IPS DF 19.7 (cell line): ENCODE results near the gene TMPRSS4.
A peak's percentile ranks its signal among the peaks of the same experiment; 100 is the strongest.

ENCODE experiments used
- DNase-seq: peaks from one replicate; pipeline ENCODE4 v3.0.0-alpha.2; 2013; ENCODE audit warnings: low read depth, low spot score

The TMPRSS4 gene, protein sequence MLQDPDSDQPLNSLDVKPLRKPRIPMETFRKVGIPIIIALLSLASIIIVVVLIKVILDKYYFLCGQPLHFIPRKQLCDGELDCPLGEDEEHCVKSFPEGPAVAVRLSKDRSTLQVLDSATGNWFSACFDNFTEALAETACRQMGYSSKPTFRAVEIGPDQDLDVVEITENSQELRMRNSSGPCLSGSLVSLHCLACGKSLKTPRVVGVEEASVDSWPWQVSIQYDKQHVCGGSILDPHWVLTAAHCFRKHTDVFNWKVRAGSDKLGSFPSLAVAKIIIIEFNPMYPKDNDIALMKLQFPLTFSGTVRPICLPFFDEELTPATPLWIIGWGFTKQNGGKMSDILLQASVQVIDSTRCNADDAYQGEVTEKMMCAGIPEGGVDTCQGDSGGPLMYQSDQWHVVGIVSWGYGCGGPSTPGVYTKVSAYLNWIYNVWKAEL

DNA sequence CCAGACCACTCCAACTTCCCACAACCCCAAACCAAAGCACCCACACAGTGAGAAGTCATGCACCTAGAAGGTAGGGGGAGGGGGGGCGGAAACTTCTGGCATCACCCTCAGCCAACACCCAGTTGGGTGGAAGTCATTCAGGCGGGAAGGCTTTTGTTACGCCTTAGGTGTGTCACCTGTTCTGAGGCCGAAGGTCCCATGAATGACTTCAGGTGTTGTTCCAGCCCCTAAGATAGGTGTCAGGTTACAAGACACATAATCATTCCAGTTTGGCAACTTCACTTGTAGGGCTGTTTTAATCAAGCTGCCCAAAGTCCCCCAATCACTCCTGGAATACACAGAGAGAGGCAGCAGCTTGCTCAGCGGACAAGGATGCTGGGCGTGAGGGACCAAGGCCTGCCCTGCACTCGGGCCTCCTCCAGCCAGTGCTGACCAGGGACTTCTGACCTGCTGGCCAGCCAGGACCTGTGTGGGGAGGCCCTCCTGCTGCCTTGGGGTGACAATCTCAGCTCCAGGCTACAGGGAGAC lies at the start of gene TMPRSS4:
Gene TMPRSS4 (plus strand): TSS at position 325 of the 528 bp plus-strand sequence. CDS start 225 bp downstream, outside the sequence.
- peak; percentile 50 for DNase-seq

DNA sequence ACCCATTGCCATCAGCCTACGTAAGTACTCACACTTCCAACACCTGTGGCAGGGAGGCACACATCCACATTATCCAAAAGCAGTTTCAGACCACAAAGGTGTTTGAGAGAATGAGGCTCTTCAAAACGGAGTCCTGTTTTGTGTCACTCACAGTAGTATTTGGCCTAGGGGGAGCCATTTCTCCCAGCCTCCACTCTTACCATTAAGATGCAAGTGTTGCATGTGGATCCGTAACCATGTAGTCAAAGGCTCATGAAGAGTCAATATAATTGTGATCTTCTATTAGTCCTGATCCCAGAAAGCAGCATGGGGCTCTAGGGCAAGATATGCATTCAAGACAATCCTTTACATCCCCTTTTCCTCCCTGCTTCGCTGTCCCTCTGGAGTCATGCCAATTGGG lies 49.2 kb upstream of the TMPRSS4 start:
- no peak for DNase-seq

DNA sequence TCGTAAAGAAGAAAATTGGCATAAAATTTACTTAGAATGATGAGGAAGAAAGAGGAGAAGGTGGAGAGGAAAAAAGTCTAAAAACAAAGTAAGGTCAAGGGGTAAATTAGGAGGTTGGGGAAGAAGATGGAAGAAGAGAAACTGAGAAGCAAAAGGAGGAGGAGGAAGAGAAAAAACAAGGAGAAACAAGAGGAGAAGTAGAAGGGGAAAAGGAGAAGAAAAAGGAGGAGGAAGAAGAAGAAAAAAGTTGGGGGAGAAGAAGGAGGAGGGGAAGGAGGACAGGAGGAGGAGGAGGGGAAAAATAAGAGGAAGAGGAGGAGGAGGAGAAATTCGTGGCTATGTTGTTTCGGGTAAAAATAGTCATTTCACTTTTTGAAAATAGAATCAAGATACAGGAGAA lies 48.3 kb upstream of the TMPRSS4 start:
- DNase-seq: no peak

DNA sequence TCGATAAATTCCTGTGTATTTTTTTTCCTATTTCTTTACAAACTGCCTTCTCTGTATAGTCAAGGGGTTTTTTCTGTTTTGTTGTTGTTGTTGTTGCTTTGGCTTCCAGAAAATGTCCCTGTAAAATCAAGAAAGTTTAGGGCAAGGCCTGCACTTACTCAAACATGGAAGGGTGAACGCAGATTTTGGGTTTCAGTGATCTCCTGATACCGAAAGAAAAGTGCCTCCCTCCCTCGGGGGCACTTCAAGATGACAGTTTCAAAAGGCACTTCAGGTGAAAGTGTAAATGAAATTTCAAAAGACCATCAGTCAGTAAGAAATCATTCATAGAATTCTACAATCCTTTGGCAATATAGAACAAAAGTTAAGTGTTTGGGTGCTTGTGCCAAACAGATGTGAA lies 43.4 kb upstream of the TMPRSS4 start:
- no peak for DNase-seq

DNA sequence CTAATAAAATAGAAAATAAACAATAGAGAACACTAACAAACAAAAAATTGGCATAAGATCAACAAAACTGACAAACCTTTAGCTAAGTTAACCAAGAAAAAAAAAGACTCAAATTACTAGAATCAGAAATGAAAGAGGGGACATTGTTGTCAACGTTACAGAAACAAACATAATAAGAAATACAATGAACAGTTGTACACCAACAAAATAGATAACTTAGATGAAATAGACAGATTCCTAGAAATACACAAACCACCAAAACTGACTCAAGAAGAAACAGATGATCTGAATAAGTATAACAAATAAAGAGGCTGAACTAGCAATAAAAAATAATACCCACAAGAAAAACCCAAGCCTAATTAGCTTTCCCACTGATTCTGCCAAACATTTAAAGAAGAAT lies 34.7 kb upstream of the TMPRSS4 start:
- DNase-seq: no peak

DNA sequence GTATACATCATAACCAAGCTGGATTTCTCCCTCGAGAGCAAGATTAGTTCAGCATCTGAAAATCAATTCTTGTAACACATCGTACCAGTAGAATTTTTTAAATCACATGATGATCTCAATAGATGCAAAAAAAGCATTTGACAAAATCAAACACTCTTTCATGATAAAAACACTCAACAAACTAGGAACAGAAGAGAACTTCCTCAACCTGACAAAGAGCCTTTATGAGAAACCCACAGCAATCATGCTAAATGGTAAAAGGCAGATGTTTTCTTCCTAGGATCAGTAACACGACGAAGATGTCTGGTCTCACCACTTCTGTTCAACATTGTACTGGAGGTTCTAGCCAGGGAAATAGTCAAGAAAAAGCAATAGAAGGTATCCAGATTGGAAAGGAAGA lies 34.1 kb upstream of the TMPRSS4 start:
- no peak for DNase-seq

DNA sequence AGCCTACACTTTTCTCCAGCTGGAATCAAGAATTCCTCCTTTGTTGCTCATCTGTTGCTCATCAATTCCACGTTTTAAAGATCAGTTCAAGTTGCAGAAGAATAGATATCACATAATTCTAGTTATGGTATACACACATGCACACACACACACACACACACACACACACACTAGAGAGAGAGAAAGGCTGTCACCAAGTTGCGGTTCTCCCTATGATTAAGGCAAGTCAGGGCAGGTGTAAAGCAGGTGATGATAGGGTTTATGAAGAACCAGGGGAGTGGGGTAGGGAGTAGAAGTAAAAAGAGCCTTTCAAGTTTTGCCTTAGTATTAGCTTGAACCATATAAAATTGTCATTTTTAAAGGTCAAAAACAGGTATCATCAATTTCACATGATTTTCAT lies 31.7 kb upstream of the TMPRSS4 start:
- no peak for DNase-seq

DNA sequence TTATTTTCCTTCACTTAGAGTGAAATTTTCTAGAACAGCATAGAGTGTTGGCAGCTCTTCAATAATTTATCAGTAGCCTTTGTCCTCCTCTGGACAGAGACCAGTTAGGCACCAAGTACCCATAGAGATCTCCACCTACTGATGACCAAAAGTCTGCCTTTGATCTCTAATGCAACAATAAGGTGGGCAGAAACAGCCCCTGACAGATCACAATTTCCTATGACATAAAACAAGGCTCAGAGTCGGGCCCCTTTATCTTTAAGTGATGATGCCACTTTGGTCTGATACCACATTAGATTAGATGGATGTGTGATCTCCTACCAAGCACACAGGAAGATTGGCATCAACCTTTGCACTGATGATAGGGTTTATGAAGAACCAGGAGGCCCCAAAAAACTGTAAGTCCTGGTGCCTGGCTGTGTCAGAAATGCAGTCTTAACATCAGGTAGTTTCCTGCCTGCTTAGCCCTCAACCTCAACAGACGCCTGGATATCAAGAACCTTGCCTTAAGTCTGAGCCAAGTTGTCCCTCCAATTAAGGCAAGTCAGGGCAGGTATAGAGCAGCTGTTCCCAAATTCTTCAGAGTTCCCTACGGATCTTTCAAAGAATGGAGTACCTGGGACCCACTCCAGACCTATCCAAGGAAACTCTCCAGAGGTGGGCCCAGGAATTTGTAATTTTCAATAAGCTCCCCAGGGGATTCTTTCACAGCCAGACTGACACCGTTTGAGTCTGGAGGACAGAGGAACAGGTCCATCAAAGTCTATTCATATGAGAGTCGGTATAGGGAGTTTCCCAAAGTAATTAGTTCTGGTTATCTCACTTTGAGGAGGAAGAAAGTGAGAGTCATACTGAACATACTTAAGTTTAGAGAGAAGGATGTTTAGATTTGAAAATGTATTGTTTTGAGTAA lies 30.6 kb upstream of the TMPRSS4 start:
- no peak for DNase-seq

DNA sequence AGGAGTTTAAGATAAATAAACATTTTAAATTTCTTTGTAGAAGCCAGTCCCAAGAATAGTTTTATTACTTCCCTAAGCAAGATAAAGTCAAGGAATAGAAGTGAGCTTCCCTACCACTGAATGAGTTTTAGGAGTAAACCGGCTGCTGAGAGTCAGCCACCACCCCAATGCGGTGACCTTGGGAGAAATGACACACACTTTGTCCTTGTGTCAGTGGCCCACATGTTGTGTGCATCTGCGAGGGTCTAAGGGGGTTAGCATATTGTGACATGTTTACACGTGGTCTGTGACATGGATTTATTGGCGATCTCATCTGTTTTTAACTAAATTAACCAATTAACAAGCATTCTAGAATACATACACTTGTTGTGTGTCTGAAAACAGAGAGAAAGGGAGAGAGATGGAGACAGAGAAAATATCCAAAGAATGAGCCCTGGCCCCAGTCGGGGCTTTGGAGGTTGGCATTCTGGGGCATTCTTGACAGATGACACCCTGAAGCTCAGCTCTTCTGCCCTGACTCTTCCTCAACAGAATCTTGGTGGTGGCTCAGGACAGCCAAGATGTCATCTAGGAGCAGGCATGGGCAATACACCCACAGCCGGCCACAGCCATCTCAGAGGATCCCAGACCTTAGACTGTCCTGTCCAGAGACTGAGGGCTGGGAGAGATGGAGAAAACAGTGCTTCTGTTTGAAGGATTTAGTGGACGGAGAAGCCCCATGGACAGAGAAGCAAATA lies 29.7 kb upstream of the TMPRSS4 start:
- DNase-seq: no peak

DNA sequence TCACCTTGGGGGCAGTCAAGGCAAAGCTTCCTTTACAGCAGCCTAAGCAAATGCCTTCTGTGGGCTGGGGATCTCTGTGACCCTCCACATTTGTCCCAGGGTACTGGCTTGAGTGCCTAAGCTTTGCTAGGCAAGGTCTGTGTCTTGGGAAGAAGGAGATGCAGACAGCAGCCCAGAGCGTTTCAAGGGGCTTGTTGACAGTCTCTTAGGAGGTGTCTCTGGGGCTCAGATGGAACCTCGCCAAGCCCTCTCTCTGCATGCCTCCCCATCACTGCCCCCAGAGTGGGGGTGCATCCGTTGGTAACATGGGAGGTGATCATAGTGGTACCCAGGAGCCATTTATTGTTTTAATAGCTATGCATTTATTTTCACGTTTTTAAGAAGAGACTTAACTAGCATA lies 29.1 kb upstream of the TMPRSS4 start:
- DNase-seq: no peak

DNA sequence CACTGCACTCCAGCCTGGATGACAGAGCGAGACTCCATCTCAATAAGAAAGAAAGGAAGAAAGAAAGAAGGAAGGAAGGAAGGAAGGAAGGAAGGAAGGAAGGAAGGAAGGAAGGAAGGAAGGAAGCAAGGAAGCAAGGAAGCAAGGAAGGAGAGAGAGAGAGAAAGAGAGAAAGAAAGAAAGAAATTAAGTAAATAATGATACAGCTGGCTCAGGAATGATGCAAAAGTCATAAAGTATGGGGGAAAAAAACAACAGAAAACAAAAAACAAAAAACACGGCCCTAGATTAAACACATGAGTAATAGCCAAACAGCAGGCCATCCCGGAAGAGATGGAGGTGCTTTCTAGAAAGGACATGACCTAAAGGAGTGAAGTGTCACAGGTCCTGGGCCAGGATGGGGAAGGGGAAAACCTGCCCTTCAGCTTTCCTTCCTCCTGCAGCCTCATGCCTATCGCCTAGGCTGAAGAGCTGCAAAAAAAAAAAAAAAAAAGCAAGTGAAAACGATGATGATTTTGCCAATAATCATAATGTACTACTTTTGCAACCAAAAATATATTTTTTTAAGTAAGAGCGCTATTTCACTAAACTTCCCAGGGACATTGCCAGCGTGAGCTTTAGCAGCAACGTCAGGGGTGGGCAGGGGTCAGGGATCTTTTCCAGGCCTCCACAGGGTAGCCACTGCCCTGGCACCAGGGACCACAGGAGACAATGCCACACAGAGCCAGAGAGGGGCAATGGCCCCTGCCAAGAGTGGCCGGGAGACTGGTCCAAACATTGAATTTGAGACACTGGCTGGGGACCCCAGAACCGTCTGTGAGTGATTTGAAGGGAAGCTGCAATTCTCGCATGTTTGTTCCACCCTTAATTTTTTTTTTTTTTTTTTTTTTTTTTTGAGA lies 28.2 kb upstream of the TMPRSS4 start:
- DNase-seq: no peak

DNA sequence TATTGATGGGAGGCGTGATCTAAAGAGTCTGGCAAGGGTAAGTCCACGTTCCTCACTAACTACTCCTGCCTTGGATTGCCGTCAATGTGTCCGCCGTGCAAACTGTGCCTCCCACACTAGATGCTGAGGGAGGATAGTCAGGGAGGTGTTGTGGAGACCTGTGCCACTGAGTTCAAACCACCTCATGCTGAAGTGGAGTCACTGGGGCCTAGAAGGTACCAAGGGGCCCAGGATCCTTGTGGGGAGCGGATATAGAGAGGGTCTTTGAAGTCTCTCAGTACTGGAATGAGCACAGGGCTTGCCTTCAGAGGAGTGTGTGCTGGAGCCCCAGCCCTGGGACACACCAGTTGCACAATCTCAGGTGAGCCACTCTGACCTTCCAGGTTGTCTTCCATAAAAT lies 27.1 kb upstream of the TMPRSS4 start:
- no peak for DNase-seq

DNA sequence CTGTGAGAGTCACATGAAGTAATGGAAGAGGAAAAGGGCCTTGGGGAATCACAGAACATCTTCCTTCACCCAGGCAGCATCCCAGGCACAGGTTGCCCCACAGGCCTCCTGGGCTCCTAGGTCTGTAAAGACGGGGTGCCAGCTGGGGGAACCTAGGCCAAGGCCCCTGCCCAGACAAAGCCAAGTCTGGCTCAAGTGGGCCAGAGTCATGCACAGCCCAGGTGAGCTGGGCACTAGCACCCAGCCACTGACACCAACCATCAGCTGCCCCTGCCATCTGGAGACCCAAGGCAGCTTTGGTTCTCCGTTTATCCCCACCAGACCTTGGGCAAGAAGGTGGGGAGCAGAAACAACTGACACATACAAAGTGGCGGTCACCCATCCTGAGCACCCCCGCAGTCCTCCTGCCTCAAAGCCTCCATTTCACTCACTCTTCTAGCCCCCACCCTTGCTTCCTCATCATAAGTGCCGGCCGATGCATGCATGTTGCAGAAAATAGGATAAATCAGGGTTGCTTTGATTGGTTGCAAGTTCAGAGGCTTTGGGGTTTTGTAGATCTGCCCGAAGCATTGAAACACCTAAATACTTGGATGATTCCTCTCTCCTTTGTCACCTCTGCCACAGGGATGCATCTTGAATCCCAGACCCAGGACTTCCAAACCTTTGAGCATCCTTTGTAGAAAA lies 26.5 kb upstream of the TMPRSS4 start:
- no peak for DNase-seq

DNA sequence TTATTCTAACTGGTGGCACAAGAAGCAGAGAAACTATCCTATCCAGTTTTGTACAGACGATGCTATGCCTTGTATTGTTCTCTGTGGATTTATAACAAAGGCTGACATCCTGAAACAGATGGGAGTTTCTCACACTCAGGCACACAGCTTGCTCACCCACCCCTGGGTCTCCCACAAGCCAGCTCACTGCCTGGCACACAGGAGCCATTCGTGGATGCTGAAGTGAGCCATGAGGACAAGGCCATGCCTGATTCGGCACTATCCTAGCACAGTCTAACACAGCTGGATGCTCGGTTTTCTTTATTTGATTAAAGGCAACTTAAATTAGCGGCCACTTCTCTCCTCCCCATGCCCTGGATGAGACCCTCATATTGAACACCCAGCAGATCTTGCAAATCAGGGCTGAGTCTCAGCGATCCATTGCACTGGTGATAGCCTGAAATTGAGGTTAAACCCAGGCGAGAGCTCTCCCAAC lies 25.7 kb upstream of the TMPRSS4 start:
- DNase-seq: no peak

DNA sequence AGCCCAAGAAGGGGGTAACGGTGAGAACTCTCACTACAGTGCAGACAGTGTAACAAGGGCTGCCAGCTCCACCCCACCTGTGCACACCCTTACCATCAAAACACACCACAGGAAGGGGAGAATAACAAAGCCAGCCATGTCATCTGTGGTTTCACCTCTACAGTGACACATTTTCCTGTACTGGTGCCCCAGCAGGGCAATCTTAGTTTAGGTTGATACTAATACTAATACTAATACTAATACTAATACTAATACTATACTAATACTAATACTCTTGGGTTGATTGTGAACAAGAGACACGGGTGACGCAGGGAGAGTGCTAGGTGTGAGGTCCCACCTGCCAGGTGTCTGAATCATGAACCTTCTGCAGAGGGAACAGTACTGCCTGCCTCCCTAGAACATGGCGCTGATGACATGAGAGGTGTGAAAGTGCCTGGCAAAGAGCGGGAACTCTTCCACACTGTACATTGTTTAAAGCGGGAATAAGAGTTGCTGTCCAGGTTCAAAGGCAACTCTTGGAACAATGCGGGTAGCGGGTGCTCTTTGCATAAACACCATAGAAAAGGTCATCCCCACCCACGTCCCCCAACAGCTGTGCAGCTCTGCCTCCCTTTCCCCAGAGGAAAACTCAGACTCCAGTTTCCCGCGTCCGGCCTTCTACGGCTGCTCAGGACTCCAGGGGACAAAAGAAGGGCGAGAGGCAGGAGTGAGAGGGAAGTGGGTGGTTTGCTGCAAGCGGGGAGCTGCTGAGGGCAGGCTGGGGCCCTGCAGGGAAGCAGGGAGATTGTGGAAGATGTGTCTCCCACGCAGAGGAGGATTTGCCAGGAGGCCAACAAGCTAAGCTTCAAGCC lies 25.0 kb upstream of the TMPRSS4 start:
- DNase-seq: no peak

DNA sequence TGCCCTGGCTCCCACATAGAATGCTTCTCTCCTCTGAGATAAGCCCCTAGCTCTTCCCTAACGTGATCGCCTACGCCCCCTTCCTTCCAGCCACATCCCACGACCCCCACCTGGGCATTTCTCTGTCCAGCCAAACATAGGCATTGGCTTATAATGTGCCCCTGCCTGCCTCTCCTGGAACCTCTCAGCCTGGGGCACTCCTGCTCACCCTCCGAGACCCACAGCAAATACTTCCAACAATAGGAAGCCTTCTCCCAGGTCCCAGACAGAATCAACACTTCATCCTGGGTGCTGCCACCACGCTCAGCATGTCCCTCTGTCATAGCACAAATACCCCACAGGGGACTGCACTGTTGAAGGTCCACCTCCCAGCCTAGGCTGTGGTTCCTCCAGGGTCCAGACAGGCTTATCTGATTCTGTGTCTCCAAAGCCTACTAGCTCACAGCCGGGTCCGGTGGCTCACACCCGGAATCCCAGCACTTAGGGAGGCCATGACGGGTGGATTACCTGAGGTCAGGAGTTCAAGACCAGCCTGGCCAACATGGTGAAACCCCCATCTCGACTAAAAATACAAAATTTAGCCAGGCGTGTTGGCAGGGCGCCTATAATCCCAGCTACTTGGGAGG lies 24.2 kb upstream of the TMPRSS4 start:
- DNase-seq: no peak

DNA sequence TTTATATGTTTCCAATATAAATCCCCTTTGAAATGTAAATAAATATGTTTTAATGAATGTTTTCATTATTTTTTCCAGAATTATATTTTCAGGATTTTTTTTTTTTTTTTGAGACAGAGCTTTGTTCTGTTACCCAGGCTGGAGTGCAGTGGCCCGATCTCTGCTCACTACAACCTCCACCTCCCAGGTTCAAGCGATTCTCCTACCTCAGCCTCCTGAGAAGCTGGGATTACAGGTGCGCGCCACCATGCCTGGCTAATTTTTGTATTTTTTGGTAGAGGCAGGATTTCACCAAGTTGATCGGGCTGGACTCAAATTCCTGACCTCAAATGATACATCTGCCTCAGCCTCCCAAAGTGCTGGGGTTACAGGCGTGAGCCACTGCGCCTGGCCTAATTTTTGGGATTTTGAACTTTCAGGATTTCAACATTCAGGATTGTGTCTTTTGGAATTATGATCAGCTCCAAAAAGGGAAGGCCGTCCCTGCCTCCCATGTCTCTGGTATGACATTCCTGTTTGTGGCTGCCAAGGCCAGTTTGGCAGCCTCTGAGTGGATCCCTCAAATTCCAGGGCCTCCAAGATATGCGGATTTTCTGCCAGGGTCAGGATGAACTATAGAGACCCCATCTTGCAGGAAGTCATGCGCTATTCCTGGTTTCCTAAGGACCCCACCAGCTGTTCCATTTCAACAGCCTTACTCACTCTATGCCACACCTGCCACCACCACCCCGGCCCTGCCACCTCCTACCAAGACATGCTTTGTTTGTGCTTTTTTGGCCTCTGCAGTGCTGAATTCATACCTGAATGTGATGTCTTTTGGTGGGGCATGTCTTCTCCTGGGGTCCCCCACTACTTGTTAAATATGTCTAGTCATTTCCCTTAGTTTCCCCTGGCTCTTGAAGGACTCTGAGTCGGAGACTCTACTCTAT lies 21.9 kb upstream of the TMPRSS4 start:
- DNase-seq: no peak
